ENCODE measurements around the gene SRMS. TPM values are rescaled to one million over a fixed set of nuclear protein-coding genes. Genes with fewer than 3 reads are reported as not detected.

The SRMS gene
- polyA plus RNA-seq, 1 donor (not counting 4 experiments of a cell fraction or from before 2014, with no cell fraction given) = 0.10 TPM

DNA sequence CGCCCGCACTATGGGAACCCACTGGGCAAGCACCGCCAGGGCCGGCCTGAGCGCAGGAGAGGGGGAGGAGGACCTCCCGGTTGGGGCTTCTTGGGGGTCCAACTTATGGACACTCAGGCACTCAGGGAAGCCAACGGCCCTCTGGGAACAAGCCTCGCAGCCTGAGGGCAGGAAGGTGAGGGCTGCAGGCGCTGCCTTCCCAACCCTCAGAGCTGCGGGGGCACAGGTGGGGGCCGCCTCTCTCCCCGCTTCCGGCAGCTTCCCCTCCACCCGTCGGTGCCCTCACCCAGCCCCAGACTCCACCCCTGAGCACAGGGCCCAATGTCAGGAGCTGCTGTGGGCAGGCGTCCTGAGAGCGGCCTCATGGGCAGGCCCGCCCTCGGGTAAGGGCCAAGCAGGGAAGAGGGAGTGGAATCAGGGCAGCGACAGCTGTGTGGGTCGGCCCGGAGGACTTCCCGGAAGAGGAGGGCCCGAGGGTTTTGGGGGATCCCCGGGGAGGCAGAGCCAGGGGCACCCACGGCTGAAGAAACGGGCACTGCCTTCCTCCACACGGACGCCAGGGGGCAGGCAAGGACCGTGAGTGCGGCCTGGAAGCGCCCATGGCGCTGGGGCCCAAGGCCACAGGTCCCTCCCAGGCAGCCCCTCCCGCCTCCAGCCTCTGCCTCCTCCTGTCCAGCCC lies 9.9 kb downstream of the SRMS start:
- peaks cover 0 to 5% of the 10 kb centered on the region in 2 experiments for H3K36me3 ChIP-seq (ENCODE audit: control insufficient read depth in 2 of 2, extremely low read depth in 1 of 2, insufficient read depth in 2 of 2, low read length in 2 of 2)
- H3K4me1 ChIP-seq (ENCODE audit: control insufficient read depth, extremely low read depth, insufficient read depth, low read length) = peaks cover 36% of the 10 kb centered on the region
- FAIRE-seq = peak; percentile 78
- H3K79me2 ChIP-seq (ENCODE audit: control insufficient read depth, insufficient read depth, low read length) = peaks cover 10% of the 10 kb centered on the region
- dilution Hi-C loops (cut with MboI; ENCODE audit: extremely low pct_ligation_motif_present, low sequenced_read_pairs) = no loop called here
- H3K9me1 ChIP-seq (ENCODE audit: control insufficient read depth, extremely low read depth, insufficient read depth, low read length) = no peaks in the 10 kb centered on the region
- H3K27me3 ChIP-seq (ENCODE audit: control insufficient read depth, extremely low read depth, insufficient read depth, low read length) = no peaks in the 10 kb centered on the region
- no peaks in the 10 kb centered on the region for H3K9me3 ChIP-seq (ENCODE audit: control insufficient read depth, low read depth, low read length)
- TF ChIP-seq EZH2 (IDR thresholded peaks at IDR 0.05; ENCODE audit: low read length) = no peak
- peak; percentile 92 to 100 (median 98) for TF ChIP-seq CTCF (optimal IDR thresholded peaks at IDR 0.05 in 1 of 3, IDR thresholded peaks at IDR 0.05 in 1 of 3, conservative IDR thresholded peaks at IDR 0.05 in 1 of 3; ENCODE audit: extremely low read depth in 1 of 3, insufficient read depth in 2 of 3, low read length in 3 of 3)
- DNase-seq (ENCODE audit: low read depth, low spot score) = peak; percentile 98
- no peak overlapping the region for H2AFZ ChIP-seq (ENCODE audit: control insufficient read depth, low read length)
- H3K27ac ChIP-seq (ENCODE audit: control insufficient read depth, insufficient read depth, low read length) = peak overlapping the region; percentile 51
- peak overlapping the region; percentile 80 for H3K4me2 ChIP-seq (ENCODE audit: control insufficient read depth, extremely low read depth, insufficient read depth, low read depth, low read length)
- peak overlapping the region; percentile 87 for H3K9ac ChIP-seq (ENCODE audit: control insufficient read depth, extremely low read depth, insufficient read depth, low read length)
- H4K20me1 ChIP-seq (ENCODE audit: control insufficient read depth, extremely low read depth, insufficient read depth, low read length) = peaks cover 5% of the 10 kb centered on the region
- H3K4me3 ChIP-seq (ENCODE audit: control insufficient read depth in 2 of 3, extremely low read depth in 1 of 3, insufficient read depth in 2 of 3, low read depth in 1 of 3, low read length in 3 of 3) = peak overlapping the region; percentile 78 to 87 (median 86)

- H3K9ac ChIP-seq (ENCODE audit: control insufficient read depth, extremely low read depth, insufficient read depth, low read length) = peak within 1 kb of the TSS; percentile 87
- H3K9me1 ChIP-seq (ENCODE audit: control insufficient read depth, extremely low read depth, insufficient read depth, low read length) = no peaks in the 10 kb centered on the region
- H3K27ac ChIP-seq (ENCODE audit: control insufficient read depth, insufficient read depth, low read length) = peak within 1 kb of the TSS; percentile 51
- peak within 1 kb of the TSS; percentile 78 to 87 (median 86) for H3K4me3 ChIP-seq (ENCODE audit: control insufficient read depth in 2 of 3, extremely low read depth in 1 of 3, insufficient read depth in 2 of 3, low read depth in 1 of 3, low read length in 3 of 3)
- H3K27me3 ChIP-seq (ENCODE audit: control insufficient read depth, extremely low read depth, insufficient read depth, low read length) = no peaks in the 10 kb centered on the region
- peaks cover 5% of the 10 kb centered on the region for H4K20me1 ChIP-seq (ENCODE audit: control insufficient read depth, extremely low read depth, insufficient read depth, low read length)
- no peaks in the 10 kb centered on the region for H3K9me3 ChIP-seq (ENCODE audit: control insufficient read depth, low read depth, low read length)
- peaks cover 31% of the 10 kb centered on the region for H3K4me1 ChIP-seq (ENCODE audit: control insufficient read depth, extremely low read depth, insufficient read depth, low read length)
- no peak for DNase-seq (ENCODE audit: low read depth, low spot score)
- H3K4me2 ChIP-seq (ENCODE audit: control insufficient read depth, extremely low read depth, insufficient read depth, low read depth, low read length) = peak within 1 kb of the TSS; percentile 80
- H3K36me3 ChIP-seq (ENCODE audit: control insufficient read depth in 2 of 2, extremely low read depth in 1 of 2, insufficient read depth in 2 of 2, low read length in 2 of 2) = peaks cover under 1 to 6% of the 10 kb centered on the region in 2 experiments
- FAIRE-seq = no peak
- peak within 1 kb of the TSS; percentile 15 for H2AFZ ChIP-seq (ENCODE audit: control insufficient read depth, low read length)
- no peak for TF ChIP-seq CTCF (optimal IDR thresholded peaks at IDR 0.05 in 1 of 3, IDR thresholded peaks at IDR 0.05 in 1 of 3, conservative IDR thresholded peaks at IDR 0.05 in 1 of 3; ENCODE audit: extremely low read depth in 1 of 3, insufficient read depth in 2 of 3, low read length in 3 of 3)
- no peak for TF ChIP-seq EZH2 (IDR thresholded peaks at IDR 0.05; ENCODE audit: low read length)
- H3K79me2 ChIP-seq (ENCODE audit: control insufficient read depth, insufficient read depth, low read length) = peaks cover 10% of the 10 kb centered on the region
- dilution Hi-C loops (cut with MboI; ENCODE audit: extremely low pct_ligation_motif_present, low sequenced_read_pairs) = no loop called here
These were observed 10.5 kb downstream of the SRMS start, which contains the start of gene PTK6 for GRCh38 chr20:63536997-63537524. Gene PTK6, minus strand, starts transcription at chr20:63537376. Its CDS starts 62 bp downstream, at chr20:63537314.
